ENCODE data around the gene UBE2G2.

DNA sequence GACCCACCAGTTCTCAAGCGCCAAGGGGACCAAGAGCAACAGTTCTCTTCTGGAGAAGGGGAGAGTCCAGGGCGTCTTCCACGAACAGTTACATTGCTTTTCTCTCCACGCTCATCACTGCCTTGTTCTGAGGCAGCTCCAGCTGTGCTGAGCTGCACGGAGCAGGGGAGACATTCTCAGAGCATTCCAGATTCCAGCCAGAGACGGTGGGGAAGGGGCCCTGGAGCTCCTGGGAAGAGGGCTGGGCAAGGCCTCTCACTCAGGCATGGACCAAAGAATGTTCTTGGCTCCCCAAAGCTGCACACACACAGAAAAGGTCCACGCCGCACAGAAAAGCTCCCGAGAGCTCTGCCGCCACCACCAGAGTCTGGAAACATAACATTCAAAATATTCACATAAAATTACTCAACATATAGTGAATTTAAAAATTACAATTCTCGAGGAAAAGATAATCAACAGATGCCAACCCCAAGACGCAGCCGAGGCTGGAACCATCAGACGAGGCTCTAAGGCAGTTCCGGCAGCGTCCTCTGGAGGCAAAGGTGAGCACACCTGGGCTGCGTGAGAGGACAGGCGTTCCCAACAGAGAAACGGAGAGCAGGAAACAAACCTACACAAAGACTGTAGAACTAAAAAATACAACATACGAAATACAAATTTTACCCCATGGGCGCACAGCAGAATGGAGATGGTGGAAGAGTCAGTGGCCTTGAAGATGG, 40.5 kb downstream of the UBE2G2 start:
- TF ChIP-seq CTCF (IDR thresholded peaks at IDR 0.05), result peak; percentile 46; the same call in 1 of the 2 replicates
- TF ChIP-seq, protein P1, sequence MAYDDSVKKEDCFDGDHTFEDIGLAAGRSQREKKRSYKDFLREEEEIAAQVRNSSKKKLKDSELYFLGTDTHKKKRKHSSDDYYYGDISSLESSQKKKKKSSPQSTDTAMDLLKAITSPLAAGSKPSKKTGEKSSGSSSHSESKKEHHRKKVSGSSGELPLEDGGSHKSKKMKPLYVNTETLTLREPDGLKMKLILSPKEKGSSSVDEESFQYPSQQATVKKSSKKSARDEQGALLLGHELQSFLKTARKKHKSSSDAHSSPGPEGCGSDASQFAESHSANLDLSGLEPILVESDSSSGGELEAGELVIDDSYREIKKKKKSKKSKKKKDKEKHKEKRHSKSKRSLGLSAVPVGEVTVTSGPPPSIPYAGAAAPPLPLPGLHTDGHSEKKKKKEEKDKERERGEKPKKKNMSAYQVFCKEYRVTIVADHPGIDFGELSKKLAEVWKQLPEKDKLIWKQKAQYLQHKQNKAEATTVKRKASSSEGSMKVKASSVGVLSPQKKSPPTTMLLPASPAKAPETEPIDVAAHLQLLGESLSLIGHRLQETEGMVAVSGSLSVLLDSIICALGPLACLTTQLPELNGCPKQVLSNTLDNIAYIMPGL (CRISPR knock-in tag; IDR thresholded peaks at IDR 0.05), result no peak
- TF ChIP-seq, protein P2, sequence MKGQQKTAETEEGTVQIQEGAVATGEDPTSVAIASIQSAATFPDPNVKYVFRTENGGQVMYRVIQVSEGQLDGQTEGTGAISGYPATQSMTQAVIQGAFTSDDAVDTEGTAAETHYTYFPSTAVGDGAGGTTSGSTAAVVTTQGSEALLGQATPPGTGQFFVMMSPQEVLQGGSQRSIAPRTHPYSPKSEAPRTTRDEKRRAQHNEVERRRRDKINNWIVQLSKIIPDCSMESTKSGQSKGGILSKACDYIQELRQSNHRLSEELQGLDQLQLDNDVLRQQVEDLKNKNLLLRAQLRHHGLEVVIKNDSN (CRISPR knock-in tag; IDR thresholded peaks at IDR 0.05), result no peak
